Eye (tissue), 1 donor: ENCODE results near the gene CHI3L1.
A peak's percentile ranks its signal among the peaks of the same experiment; 100 is the strongest.
"Not testable (repeated sequence)": the region's sequence is repeated elsewhere in the genome, so short reads cannot be mapped to it uniquely, and the experiment has no call there.

Experiments used
- DNase-seq: peaks from one replicate; pipeline ENCODE4 v3.0.0-alpha.2; 2015

The CHI3L1 gene

GRCh38 chr1:203186446-203187303, at the start of gene CHI3L1:
Gene CHI3L1 (minus strand): TSS chr1:203186704. CDS start chr1:203186623, 81 bp downstream.
- no peak for DNase-seq

- not testable (repeated sequence) for DNase-seq
These were observed 48.4 kb upstream of the CHI3L1 start for GRCh38 chr1:203234901-203235300.

DNA sequence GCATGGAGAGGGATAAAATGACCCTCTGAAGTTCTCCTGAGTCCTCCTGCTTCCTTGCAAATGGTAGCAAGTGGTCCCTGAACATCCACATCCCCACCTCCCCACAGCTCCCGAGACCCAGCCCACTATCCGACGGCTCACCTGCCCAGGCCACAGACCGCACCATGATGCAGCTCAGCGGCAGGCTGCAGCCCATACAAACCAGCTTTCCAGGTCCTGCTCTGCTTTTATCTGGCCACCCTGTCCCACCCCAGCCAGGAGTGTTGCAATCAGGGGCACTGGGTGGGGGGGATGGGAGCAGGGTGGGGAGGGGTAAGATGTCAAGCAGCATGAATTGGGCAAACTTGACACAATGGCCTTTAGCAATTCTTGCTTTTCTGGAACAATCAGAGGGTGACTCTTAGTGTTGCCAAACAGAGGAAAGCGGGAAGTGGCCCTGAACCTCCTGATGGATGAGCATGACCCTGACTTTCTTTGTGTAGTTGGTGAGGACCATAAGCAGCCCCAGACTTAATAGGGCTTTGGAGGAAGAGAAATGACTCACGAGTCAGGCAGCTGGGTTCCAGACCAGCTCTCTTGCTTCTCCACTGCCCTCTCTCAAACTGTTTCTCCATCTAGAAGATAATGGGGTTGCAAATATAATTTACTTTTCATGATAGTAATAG, 43.1 kb upstream of the CHI3L1 start, which contains the start of gene CHIT1:
TSS of gene CHIT1 (minus strand) at position 203 of the 665 bp plus-strand sequence. CDS start at position 166, 37 bp downstream.
- DNase-seq: no peak

DNA sequence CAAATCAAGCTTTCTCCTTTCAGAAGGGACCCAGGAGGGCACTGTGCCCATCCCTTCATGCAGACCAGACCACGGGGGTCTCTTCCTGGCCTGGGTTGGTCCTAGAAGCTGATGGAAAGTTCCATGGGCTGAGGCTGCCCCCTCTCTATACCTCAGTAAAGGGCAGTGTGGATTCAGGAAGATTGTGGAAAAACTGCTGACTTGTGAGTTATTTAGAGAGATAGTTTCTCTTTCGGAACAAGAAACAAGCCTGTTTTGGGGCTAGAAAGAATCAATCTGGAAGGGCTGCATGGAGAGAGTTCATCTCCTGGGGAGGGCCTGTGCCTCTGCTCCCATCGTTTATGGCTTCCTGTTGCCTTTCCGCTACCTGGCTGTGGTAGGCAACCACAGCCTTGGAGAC, 42.2 kb upstream of the CHI3L1 start:
- DNase-seq: no peak

- DNase-seq: no peak
These were observed 41.0 kb upstream of the CHI3L1 start for GRCh38 chr1:203227371-203228083.

- DNase-seq: no peak
These were observed 38.6 kb upstream of the CHI3L1 start for GRCh38 chr1:203225071-203225470.

- DNase-seq: no peak
These were observed 36.7 kb upstream of the CHI3L1 start for GRCh38 chr1:203223012-203223775.

DNA sequence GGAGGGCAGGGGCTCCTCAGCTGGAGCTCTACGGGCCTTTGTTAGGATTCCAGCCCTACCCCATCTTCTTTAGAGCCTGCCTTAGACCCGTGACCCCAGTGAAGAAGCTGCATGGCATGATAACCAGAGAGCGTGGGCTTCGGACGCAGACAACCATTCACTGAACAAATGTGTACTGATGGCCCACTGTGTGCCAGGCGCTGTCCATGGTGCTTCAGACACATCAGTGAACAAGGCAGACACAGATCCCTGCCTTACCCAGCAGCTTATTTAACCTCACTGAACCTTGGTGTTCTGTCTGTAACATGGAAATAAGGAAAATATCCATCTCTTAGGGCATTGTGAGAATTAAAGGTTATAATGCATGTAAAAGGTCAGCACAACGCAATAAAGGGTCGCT, 33.4 kb upstream of the CHI3L1 start:
- peak; percentile 28 for DNase-seq

DNA sequence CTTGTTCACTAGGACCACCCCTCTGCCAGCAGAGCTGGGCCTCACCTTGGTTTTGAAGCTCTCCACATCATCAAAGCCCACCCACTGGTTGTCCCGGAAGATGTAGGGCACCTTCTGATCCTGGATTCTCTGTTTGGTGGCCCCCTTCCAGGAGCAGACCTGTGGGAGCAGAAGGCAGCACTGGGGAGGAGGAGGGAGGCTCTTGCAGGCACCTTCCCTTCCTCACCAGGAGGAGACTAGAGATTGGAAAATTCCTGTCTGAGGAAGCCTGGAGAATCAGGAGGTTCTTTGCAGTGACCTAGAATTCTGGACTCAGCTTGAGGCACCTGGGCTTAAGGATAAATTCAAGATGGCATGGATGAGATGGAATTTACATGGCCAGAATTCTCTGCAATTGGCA, 32.7 kb upstream of the CHI3L1 start:
- no peak for DNase-seq

GRCh38 chr1:203217668-203218067, 31.2 kb upstream of the CHI3L1 start:
- no peak for DNase-seq

- DNase-seq: no peak
These were observed 30.7 kb upstream of the CHI3L1 start for GRCh38 chr1:203217139-203217655.

DNA sequence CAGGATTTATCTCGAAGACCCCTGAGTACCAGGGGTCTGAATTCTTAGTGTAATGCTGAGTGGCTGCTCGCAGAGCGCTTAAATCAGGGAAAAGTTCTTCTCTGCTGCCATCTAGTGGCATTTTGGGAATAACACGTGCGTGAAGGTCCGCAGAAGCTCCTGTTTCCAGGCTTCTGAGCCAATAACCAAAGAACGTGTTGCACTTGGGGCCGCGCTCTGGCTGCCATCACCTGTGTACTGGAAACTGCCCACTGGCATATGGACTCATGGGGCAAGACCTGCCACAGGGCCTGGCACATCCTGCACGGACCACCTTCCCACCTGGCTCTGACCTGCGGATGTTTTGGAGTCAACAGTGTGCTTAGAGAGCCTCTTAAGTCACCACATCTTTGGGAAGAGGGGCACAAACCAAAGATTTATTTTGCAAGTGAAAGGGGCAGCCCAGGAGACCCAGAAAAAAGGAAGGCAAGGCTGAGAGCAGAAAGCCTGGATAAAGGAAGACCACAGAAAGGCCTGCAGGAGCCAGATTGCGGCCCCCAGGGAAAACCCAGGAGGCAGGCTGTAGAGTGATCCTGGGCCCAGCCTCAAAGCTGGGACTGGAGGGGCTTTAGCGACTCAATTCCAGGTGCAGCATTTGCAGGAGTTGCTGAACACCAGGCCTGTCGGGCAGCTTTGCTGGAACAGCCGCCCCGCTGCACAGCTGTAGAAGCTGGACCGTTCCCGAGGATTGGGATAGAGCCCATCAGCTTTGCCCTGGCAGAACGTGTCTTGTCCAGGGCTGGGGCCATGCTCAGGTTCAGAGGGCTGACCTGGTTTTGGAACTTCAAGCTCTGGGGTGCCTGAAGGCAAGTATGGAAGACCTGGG, 30.0 kb upstream of the CHI3L1 start:
- DNase-seq: peak; percentile 96

- DNase-seq: peak; percentile 20
These were observed 29.1 kb upstream of the CHI3L1 start for GRCh38 chr1:203215573-203215972.

DNA sequence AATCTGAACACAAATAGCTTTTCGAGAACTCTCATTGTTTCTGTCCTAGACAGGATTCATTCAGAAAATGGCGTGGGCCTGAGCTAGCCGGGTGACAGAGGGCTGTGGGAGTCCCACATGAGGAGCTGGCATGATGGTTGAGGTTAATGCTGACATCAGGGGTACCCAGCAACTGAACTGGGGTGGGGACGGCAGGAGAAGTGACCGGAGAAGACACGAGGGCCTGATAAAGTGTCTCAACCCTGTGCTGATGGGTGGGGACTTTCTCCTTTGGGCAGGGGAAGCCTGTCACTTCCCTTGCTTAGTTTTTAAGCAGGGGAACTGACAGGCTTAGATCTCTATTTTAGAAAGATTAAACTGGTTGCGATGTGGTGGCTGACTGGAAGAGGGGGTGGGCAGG, 28.4 kb upstream of the CHI3L1 start:
- DNase-seq: no peak

DNA sequence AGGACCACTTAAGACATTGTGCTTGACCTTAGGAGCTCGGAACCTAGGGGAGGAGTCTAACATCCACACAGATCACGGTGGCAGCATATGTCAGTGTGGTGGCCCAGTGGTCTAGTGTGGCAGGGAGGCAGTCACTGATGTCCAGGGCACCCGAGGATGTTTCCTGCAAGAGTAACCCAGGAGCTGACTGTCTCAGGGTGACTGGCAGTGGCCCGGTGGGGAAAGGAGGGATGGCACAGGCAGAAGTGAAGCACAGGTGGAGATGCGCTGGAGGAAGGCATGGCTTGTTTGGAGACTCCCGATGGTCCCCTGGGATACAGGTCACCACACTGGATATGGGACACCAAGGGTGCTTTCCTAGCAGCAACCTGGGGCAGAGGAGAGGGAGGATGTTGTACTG, 26.6 kb upstream of the CHI3L1 start:
- DNase-seq: no peak

DNA sequence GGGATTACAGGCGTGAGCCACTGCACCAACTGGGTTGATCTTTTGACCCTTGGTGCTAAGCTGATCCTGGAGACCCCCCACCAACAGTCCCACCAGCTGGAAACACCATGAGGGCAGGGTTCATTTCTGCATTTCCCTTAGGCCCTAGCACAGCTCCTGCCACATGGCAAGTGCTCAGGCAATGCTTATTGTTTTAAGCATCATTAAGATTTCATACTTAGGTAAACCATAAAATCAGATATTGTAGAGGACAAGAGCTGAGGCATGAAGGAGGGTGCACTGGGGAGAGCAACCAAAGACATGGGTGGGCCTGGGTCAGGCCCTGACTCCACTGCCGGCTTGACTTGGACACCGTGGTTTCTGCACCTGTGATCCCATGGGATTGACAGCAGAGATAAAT, 25.3 kb upstream of the CHI3L1 start:
- no peak for DNase-seq

- DNase-seq: no peak
These were observed 24.5 kb upstream of the CHI3L1 start for GRCh38 chr1:203210988-203211387.

DNA sequence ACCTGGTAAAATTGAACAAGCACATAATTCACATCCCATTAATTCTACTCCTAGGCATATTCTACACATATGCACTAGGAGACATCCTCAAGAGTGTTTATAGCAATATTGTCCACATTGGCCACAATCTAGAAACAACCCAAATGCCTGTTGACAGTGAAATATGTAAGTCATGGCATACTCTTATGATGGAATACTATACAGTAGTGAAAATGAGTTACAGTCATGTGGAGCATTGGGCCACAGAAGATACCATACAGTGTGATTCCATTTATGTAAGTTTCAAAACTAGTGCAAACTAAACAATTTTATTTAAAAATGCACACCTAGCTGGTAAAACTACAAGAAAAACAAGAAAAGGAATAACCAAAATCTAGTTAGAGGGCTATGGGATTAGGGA, 23.8 kb upstream of the CHI3L1 start:
- no peak for DNase-seq

- DNase-seq: no peak
These were observed 21.7 kb upstream of the CHI3L1 start for GRCh38 chr1:203208181-203208580.

- DNase-seq: peak; percentile 16
These were observed 21.2 kb upstream of the CHI3L1 start for GRCh38 chr1:203207751-203208150.

DNA sequence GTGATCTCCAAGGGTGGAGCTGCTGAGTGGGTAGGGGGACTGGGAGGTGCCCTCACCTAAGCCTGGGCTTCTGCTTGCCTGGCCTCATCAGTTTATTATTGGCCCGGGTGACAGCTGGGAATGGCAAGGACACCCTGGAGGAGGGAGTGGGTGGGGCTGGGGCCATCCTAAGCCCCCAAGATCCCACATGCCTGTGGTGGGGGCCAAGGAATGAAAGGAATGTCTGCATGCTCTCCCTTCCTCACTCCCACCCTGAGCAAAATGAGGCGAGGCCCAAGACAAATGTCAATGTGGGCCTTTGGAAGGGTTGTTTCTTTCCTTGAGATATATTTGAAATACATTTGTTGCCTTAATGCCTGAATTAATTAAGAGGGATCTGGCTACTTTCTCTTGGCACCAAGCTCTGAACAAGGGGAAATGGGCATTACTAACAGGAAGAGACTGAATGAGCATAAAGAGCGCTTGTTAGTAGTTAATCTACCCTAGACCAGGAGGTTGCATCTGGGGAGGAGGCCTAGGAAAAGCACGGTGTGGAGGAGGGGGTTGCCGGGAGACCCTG, 19.7 kb upstream of the CHI3L1 start:
- DNase-seq: peak; percentile 26
